Measurements from ENCODE around the gene HIC1. TPM values are rescaled to one million over a fixed set of nuclear protein-coding genes. Genes with fewer than 3 reads are reported as not detected.

Gene HIC1
- total and polyA plus RNA-seq, 8 donors: 1.5 to 107 (median 8.9) TPM

GRCh38 chr17:2044263-2044894, 10.5 kb upstream of the HIC1 start:
- WGBS, 5 donors: 91 to 95% (median 94%) methylated on average over 5 of the region's 5 CpGs
- no peak overlapping the region for H3K4me3 ChIP-seq
- no peaks in the 10 kb centered on the region for H3K9me3 ChIP-seq
- intact Hi-C loops (cut with DNase I; ENCODE audit: low total_unique reads): no loop called here
- TF ChIP-seq EP300 (IDR thresholded peaks at IDR 0.05): no peak
- TF ChIP-seq POLR2A (IDR thresholded peaks at IDR 0.05): no peak
- no peak for TF ChIP-seq CTCF (IDR thresholded peaks at IDR 0.05)
- TF ChIP-seq POLR2AphosphoS5 (IDR thresholded peaks at IDR 0.05): no peak
- peak overlapping the region in 2 of 5 donors; percentile 2 to 27 for H3K27ac ChIP-seq
- H3K36me3 ChIP-seq: peaks cover 9 to 33% (median 26%) of the 10 kb centered on the region in 4 donors
- peaks cover 32 to 49% (median 41%) of the 10 kb centered on the region in 4 donors for H3K4me1 ChIP-seq
- peaks cover 0 to 19% (median 1%) of the 10 kb centered on the region in 3 donors for H3K27me3 ChIP-seq
- no peak for DNase-seq

- 86 to 94% (median 89%) methylated on average over 6 of the region's 6 CpGs for WGBS, 5 donors
- Histone ChIP-seq H3K9me3 (no peaks in the 10 kb centered on the region), H3K4me1 (peaks cover 35 to 55% (median 46%) of the 10 kb centered on the region in 4 donors), H3K4me3 (no peak overlapping the region), H3K27ac (no peak overlapping the region), H3K27me3 (peaks cover 0 to 44% (median 17%) of the 10 kb centered on the region in 3 donors), H3K36me3 (peaks cover 9 to 22% (median 19%) of the 10 kb centered on the region in 4 donors)
- TF ChIP-seq EP300 (IDR thresholded peaks at IDR 0.05): no peak
- TF ChIP-seq CTCF (IDR thresholded peaks at IDR 0.05): no peak
- no peak for TF ChIP-seq POLR2A (IDR thresholded peaks at IDR 0.05)
- TF ChIP-seq POLR2AphosphoS5 (IDR thresholded peaks at IDR 0.05): no peak
- DNase-seq: no peak
- intact Hi-C loops (cut with DNase I; ENCODE audit: low total_unique reads): no loop called here
Observed at GRCh38 chr17:2047590-2047989, 7.3 kb upstream of the HIC1 start.

GRCh38 chr17:2048805-2049204, 6.1 kb upstream of the HIC1 start:
- no peaks in the 10 kb centered on the region for H3K9me3 ChIP-seq
- H3K4me3 ChIP-seq: peak overlapping the region; percentile 59 to 85 (median 76)

More at GRCh38 chr17:2048805-2049204, 6.1 kb upstream of the HIC1 start:
- H3K27ac ChIP-seq: peak overlapping the region in 1 of 5 donors; percentile 79
- DNase-seq: peak in 1 of 2 donors; percentile 42
- 8 to 17% (median 11%) methylated on average over 9 of the region's 9 CpGs for WGBS, 5 donors
- no peak for TF ChIP-seq POLR2AphosphoS5 (IDR thresholded peaks at IDR 0.05)
- TF ChIP-seq EP300 (IDR thresholded peaks at IDR 0.05): no peak
- TF ChIP-seq POLR2A (IDR thresholded peaks at IDR 0.05): no peak
- TF ChIP-seq CTCF (IDR thresholded peaks at IDR 0.05): no peak
- peaks cover 0 to 54% (median 20%) of the 10 kb centered on the region in 3 donors for H3K27me3 ChIP-seq
- H3K36me3 ChIP-seq: peaks cover 0 to 11% (median 7%) of the 10 kb centered on the region in 4 donors
- intact Hi-C loops (cut with DNase I; ENCODE audit: low total_unique reads): no loop called here
- peaks cover 33 to 52% (median 41%) of the 10 kb centered on the region in 4 donors for H3K4me1 ChIP-seq

Measured in stomach (tissue), 9 donors.